Esophagus muscularis mucosa (tissue), 3 donors: Measurements from ENCODE around the gene NIPAL4.

Experiments
- POLR2A ChIP-seq: fragments of 450-650 bp; IDR thresholded peaks from one replicate; pipeline ENCODE4 v1.6.1; 2017; ENCODE audit warnings: antibody characterized with exemption, moderate library complexity, mild to moderate bottlenecking, low read depth
- POLR2AphosphoS5 ChIP-seq, 2 donors: sonication (generic); formaldehyde crosslinking; IDR thresholded peaks; one replicate each; pipeline ENCODE4 v1.6.1; 2017; ENCODE audit warnings: antibody characterized with exemption in 2 of 2
- TF ChIP-seq, protein P1 (sequence below), 3 experiments: fragments of 200-600 bp in 2 of 3; fragments of 450-650 bp in 1 of 3; sonication (generic) in 2 of 3; IDR thresholded peaks; one replicate each; pipeline ENCODE4 v1.5.1; 2017 to 2019; ENCODE audit warnings: antibody characterized with exemption in 3 of 3, mild to moderate bottlenecking in 2 of 3, moderate library complexity in 1 of 3

GRCh38 chr5:157514974-157515373 is 55.0 kb downstream of the NIPAL4 start:
- TF ChIP-seq, protein P1, sequence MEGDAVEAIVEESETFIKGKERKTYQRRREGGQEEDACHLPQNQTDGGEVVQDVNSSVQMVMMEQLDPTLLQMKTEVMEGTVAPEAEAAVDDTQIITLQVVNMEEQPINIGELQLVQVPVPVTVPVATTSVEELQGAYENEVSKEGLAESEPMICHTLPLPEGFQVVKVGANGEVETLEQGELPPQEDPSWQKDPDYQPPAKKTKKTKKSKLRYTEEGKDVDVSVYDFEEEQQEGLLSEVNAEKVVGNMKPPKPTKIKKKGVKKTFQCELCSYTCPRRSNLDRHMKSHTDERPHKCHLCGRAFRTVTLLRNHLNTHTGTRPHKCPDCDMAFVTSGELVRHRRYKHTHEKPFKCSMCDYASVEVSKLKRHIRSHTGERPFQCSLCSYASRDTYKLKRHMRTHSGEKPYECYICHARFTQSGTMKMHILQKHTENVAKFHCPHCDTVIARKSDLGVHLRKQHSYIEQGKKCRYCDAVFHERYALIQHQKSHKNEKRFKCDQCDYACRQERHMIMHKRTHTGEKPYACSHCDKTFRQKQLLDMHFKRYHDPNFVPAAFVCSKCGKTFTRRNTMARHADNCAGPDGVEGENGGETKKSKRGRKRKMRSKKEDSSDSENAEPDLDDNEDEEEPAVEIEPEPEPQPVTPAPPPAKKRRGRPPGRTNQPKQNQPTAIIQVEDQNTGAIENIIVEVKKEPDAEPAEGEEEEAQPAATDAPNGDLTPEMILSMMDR (IDR thresholded peaks at IDR 0.05) = no peak
- TF ChIP-seq POLR2AphosphoS5 (IDR thresholded peaks at IDR 0.05) = no peak
- TF ChIP-seq POLR2A = no peak
